GM12891 (cell line): ENCODE data around the gene VTA1. TPM values are rescaled to one million over a fixed set of nuclear protein-coding genes. Genes with fewer than 3 reads are reported as not detected.
A peak's percentile ranks its signal among the peaks of the same experiment; 100 is the strongest.
"Not testable (repeated sequence)": the region's sequence is repeated elsewhere in the genome, so short reads cannot be mapped to it uniquely, and the experiment has no call there.

Source experiments
- DNase-seq: peaks from one replicate; pipeline ENCODE4 v3.0.0; 2011; ENCODE audit warnings: low spot score; ENCODE audit not compliant: insufficient read length
- FAIRE-seq: peaks from 2 replicates; lab custom pipeline; 2011; peaks lifted over from hg19 to GRCh38; lab: Jason Lieb, UNC
- PAX5 ChIP-seq: IDR thresholded peaks from 2 replicates; pipeline ENCODE4 v1.6.1; 2011; ENCODE audit warnings: low read length, moderate library complexity, mild to moderate bottlenecking; ENCODE audit not compliant: insufficient read depth, severe bottlenecking
- POLR2A ChIP-seq: IDR thresholded peaks from 2 replicates; pipeline ENCODE4 v1.6.1; 2011; ENCODE audit warnings: low read depth, low read length, control low read depth
- POLR2AphosphoS5 ChIP-seq: IDR thresholded peaks from 2 replicates; pipeline ENCODE4 v1.6.1; 2011; ENCODE audit warnings: low read depth, low read length, control low read depth
- POU2F2 ChIP-seq: IDR thresholded peaks from 2 replicates; pipeline ENCODE4 v1.6.1; 2011; ENCODE audit warnings: low read depth, mild to moderate bottlenecking, control low read depth, low read length, moderate library complexity
- SPI1 ChIP-seq: IDR thresholded peaks from 2 replicates; pipeline ENCODE4 v1.6.1; 2011; ENCODE audit warnings: low read depth, low read length, control low read depth
- TAF1 ChIP-seq: IDR thresholded peaks from 2 replicates; pipeline ENCODE4 v1.6.1; 2011; ENCODE audit warnings: low read depth, low read length, control low read depth
- polyA plus RNA-seq: library from polyadenylated mRNA; unstranded; fragments of >200 nt; gene quantifications from one replicate; pipeline ENCODE4 v1.2.1, GENCODE V29; 2012; ENCODE audit warnings: low read depth, missing spikeins, inconsistent platforms; ENCODE audit not compliant: missing spikeins

VTA1 gene
- 32.7 TPM for polyA plus RNA-seq

- TF ChIP-seq PAX5: peak; percentile 71
- TF ChIP-seq TAF1: peak; percentile 90
- TF ChIP-seq SPI1: peak; percentile 92
- TF ChIP-seq POLR2A: peak; percentile 88
- peak; percentile 90 for TF ChIP-seq POLR2AphosphoS5
- peak; percentile 77 for TF ChIP-seq POU2F2
- peak; percentile 100 for FAIRE-seq
- DNase-seq: peak; percentile 49
Observed at GRCh38 chr6:142146828-142147662, at the start of gene VTA1, which contains the start of gene NMBR. Gene VTA1 (plus strand): TSS chr6:142147263. CDS start chr6:142147288, 25 bp downstream. Gene NMBR (minus strand): TSS chr6:142147122. CDS start chr6:142088658, 58,464 bp downstream.

- not testable (repeated sequence) for DNase-seq, FAIRE-seq
Observed at GRCh38 chr6:142104820-142105219, 42.2 kb upstream of the VTA1 start.

- not testable (repeated sequence) for DNase-seq, FAIRE-seq
Observed at GRCh38 chr6:142110820-142111219, 36.2 kb upstream of the VTA1 start.

GRCh38 chr6:142112451-142113061 lies 34.5 kb upstream of the VTA1 start:
- no peak for TF ChIP-seq POLR2A
- TF ChIP-seq PAX5: no peak
- no peak for TF ChIP-seq POU2F2
- TF ChIP-seq POLR2AphosphoS5: no peak
- no peak for TF ChIP-seq TAF1
- DNase-seq (no peak), FAIRE-seq (peak; percentile 84)

GRCh38 chr6:142117366-142117765 lies 29.7 kb upstream of the VTA1 start:
- FAIRE-seq: no peak
- TF ChIP-seq POU2F2 (no peak), POLR2A (no peak), PAX5 (no peak), POLR2AphosphoS5 (no peak), SPI1 (no peak), TAF1 (no peak)
- DNase-seq: no peak

- TF ChIP-seq POLR2AphosphoS5: no peak
- no peak for TF ChIP-seq TAF1
- no peak for TF ChIP-seq SPI1
- TF ChIP-seq PAX5: no peak
- no peak for TF ChIP-seq POU2F2
- TF ChIP-seq POLR2A: no peak
- DNase-seq (no peak), FAIRE-seq (no peak)
Observed at GRCh38 chr6:142118328-142118727, 28.7 kb upstream of the VTA1 start.

GRCh38 chr6:142118925-142119324 lies 28.1 kb upstream of the VTA1 start:
- FAIRE-seq: no peak
- no peak for TF ChIP-seq PAX5
- TF ChIP-seq POLR2A: no peak
- TF ChIP-seq POU2F2: no peak
- TF ChIP-seq POLR2AphosphoS5: no peak
- no peak for TF ChIP-seq SPI1
- TF ChIP-seq TAF1: no peak
- no peak for DNase-seq

GRCh38 chr6:142121342-142121741 lies 25.7 kb upstream of the VTA1 start:
- no peak for TF ChIP-seq POLR2AphosphoS5
- TF ChIP-seq SPI1: no peak
- no peak for TF ChIP-seq POLR2A
- no peak for TF ChIP-seq POU2F2
- no peak for TF ChIP-seq TAF1
- FAIRE-seq (no peak), DNase-seq (no peak)

GRCh38 chr6:142130814-142131213 lies 16.2 kb upstream of the VTA1 start:
- TF ChIP-seq SPI1 (no peak), PAX5 (no peak), POU2F2 (no peak), POLR2AphosphoS5 (no peak), TAF1 (no peak)

GRCh38 chr6:142132625-142133024 lies 14.4 kb upstream of the VTA1 start, which contains the start of gene GJE1:
Gene GJE1 (plus strand): TSS chr6:142132925. CDS start chr6:142133159, 234 bp downstream.
- no peak for FAIRE-seq
- TF ChIP-seq POLR2A: no peak
- TF ChIP-seq SPI1: no peak
- TF ChIP-seq PAX5: no peak
- TF ChIP-seq TAF1: no peak
- TF ChIP-seq POLR2AphosphoS5: no peak
- no peak for TF ChIP-seq POU2F2
- no peak for DNase-seq

More at GRCh38 chr6:142130814-142131213, 16.2 kb upstream of the VTA1 start:
- DNase-seq (no peak), FAIRE-seq (no peak)
